Measurements from ENCODE around the gene ELFN1.

- TF ChIP-seq, protein P1, sequence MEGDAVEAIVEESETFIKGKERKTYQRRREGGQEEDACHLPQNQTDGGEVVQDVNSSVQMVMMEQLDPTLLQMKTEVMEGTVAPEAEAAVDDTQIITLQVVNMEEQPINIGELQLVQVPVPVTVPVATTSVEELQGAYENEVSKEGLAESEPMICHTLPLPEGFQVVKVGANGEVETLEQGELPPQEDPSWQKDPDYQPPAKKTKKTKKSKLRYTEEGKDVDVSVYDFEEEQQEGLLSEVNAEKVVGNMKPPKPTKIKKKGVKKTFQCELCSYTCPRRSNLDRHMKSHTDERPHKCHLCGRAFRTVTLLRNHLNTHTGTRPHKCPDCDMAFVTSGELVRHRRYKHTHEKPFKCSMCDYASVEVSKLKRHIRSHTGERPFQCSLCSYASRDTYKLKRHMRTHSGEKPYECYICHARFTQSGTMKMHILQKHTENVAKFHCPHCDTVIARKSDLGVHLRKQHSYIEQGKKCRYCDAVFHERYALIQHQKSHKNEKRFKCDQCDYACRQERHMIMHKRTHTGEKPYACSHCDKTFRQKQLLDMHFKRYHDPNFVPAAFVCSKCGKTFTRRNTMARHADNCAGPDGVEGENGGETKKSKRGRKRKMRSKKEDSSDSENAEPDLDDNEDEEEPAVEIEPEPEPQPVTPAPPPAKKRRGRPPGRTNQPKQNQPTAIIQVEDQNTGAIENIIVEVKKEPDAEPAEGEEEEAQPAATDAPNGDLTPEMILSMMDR (IDR thresholded peaks at IDR 0.05) = no peak
- TF ChIP-seq POLR2A (IDR thresholded peaks at IDR 0.05) = no peak
Observed at GRCh38 chr7:1725766-1726630, 55.9 kb downstream of the ELFN1 start.

Data from body of pancreas (tissue), 4 donors.